ENCODE measurements around the gene BEND3. TPM values are rescaled to one million over a fixed set of nuclear protein-coding genes. Genes with fewer than 3 reads are reported as not detected.

The BEND3 gene
- total and polyA plus RNA-seq, 9 of the 15 experiments (the other 6 are each of a cell fraction or from before 2014, with no cell fraction given), result 0.64 to 8.4 (median 3.3) TPM

GRCh38 chr6:107030151-107030550 lies 85.2 kb downstream of the BEND3 start:
- H3K9me3 ChIP-seq (replicated peaks; ENCODE audit: control insufficient read depth, insufficient read depth, low read depth, low read length), result no peaks in the 10 kb centered on the region; the same call in 1 of the 2 replicates
- ATAC-seq, result no peak
- H3K4me2 ChIP-seq (ENCODE audit: insufficient read depth, low read length), result no peak overlapping the region
- FAIRE-seq, result no peak
- ChIA-PET POLR2A (interaction anchor here (0.6 to 0.7 kb wide), 3 partner anchors 254 to 597 kb away, joined by 3 to 4 read pairs (median 3); no protein-coding TSS in a partner anchor), CTCF (ENCODE audit: low intra/inter-chr PET ratio) (no interaction called here)
- peaks cover 19% of the 10 kb centered on the region for H3K79me2 ChIP-seq (ENCODE audit: control insufficient read depth, insufficient read depth, low read length)
- no peaks in the 10 kb centered on the region for H3K9me1 ChIP-seq (ENCODE audit: control insufficient read depth, insufficient read depth, low read length)
- no peak overlapping the region for H3K27ac ChIP-seq (ENCODE audit: extremely low read depth, low read depth, low read length)
- no peaks in the 10 kb centered on the region for H4K20me1 ChIP-seq (replicated peaks; ENCODE audit: control insufficient read depth, insufficient read depth, low read length)
- H3K4me1 ChIP-seq (replicated peaks in 1 of 2; ENCODE audit: control insufficient read depth in 2 of 2, insufficient read depth in 2 of 2, low read length in 2 of 2), result peaks cover 0 to 15% of the 10 kb centered on the region in 2 experiments; a peak in 1 of 5 replicates
- 85% methylated on average over 5 of the region's 5 CpGs for WGBS (ENCODE audit: insufficient coverage, low coverage, missing lambda C conversion rate)
- DNase-seq (ENCODE audit: extremely low read depth in 1 of 4, low spot score in 3 of 4), result no peak
- BruUV-seq (replicated peaks), result no TSS peak
- no peaks in the 10 kb centered on the region for H3K27me3 ChIP-seq (ENCODE audit: control insufficient read depth in 2 of 2, insufficient read depth in 2 of 2, low read length in 2 of 2)
- intact Hi-C loops (cut with micrococcal nuclease), result no loop called here
- in situ Hi-C loops (cut with MboI), result no loop called here
- no peak overlapping the region for H3K9ac ChIP-seq (ENCODE audit: insufficient read depth in 1 of 2, low read depth in 2 of 2, low read length in 2 of 2)
- no peak overlapping the region for H2AFZ ChIP-seq (ENCODE audit: low read depth, low read length)
- H3K36me3 ChIP-seq (ENCODE audit: control insufficient read depth, insufficient read depth, low read length), result peaks cover 12% of the 10 kb centered on the region; the same call in 1 of the 3 replicates
- H3K4me3 ChIP-seq, result no peak overlapping the region
- TF ChIP-seq NCOA2 (IDR thresholded peaks at IDR 0.05; ENCODE audit: partially characterized antibody in 2 of 2) (no peak), CEBPZ (IDR thresholded peaks at IDR 0.05; ENCODE audit: borderline replicate concordance, low read depth, low read length) (no peak), XRCC4 (IDR thresholded peaks at IDR 0.05; ENCODE audit: extremely low read depth, insufficient read depth, insufficient read length) (no peak), CSDE1 (IDR thresholded peaks at IDR 0.05) (no peak), STAT5B (CRISPR knock-in tag; IDR thresholded peaks at IDR 0.05) (no peak), ZNF280A (IDR thresholded peaks at IDR 0.05; ENCODE audit: low read depth, partially characterized antibody) (no peak), RHOXF2B (CRISPR knock-in tag; conservative IDR thresholded peaks at IDR 0.05) (no peak), SOX6 (IDR thresholded peaks at IDR 0.05) (no peak), ZSCAN29 (IDR thresholded peaks at IDR 0.05) (no peak), ZC3H11A (IDR thresholded peaks at IDR 0.05; ENCODE audit: low read depth, low read length) (no peak), RBM14 (IDR thresholded peaks at IDR 0.05; ENCODE audit: borderline replicate concordance, insufficient read depth, low read depth, low read length) (no peak), ZNF592 (IDR thresholded peaks at IDR 0.05) (no peak), ZBTB9 (CRISPR knock-in tag; IDR thresholded peaks at IDR 0.05) (no peak)
